Hematopoietic multipotent progenitor cell treated with erythropoietin and hydrocortisone succinate and interleukin-3 and kit ligand, for 4 days (in vitro differentiated cells): ENCODE results near the gene MKRN3.
"Not testable (repeated sequence)": the region's sequence is repeated elsewhere in the genome, so short reads cannot be mapped to it uniquely, and the experiment has no call there.

Experiments
- DNase-seq: peaks from one replicate; pipeline ENCODE4 v3.0.0-alpha.2; 2015

Gene MKRN3

GRCh38 chr15:23594252-23594770, 28.8 kb downstream of the MKRN3 start:
- DNase-seq: no peak

GRCh38 chr15:23595368-23595767, 29.9 kb downstream of the MKRN3 start:
- no peak for DNase-seq

GRCh38 chr15:23596736-23597135, 31.3 kb downstream of the MKRN3 start:
- no peak for DNase-seq

- not testable (repeated sequence) for DNase-seq
Observed at GRCh38 chr15:23597278-23597677, 31.8 kb downstream of the MKRN3 start.

GRCh38 chr15:23599053-23599452, 33.6 kb downstream of the MKRN3 start:
- no peak for DNase-seq

GRCh38 chr15:23602124-23602523, 36.6 kb downstream of the MKRN3 start:
- no peak for DNase-seq

GRCh38 chr15:23606226-23606625, 40.8 kb downstream of the MKRN3 start:
- no peak for DNase-seq

- DNase-seq: no peak
Observed at GRCh38 chr15:23616536-23616935, 51.1 kb downstream of the MKRN3 start.
